ENCODE results near the gene MYOM1.
"Not testable (repeated sequence)": the region's sequence is repeated elsewhere in the genome, so short reads cannot be mapped to it uniquely, and the experiment has no call there.

The MYOM1 gene

DNA sequence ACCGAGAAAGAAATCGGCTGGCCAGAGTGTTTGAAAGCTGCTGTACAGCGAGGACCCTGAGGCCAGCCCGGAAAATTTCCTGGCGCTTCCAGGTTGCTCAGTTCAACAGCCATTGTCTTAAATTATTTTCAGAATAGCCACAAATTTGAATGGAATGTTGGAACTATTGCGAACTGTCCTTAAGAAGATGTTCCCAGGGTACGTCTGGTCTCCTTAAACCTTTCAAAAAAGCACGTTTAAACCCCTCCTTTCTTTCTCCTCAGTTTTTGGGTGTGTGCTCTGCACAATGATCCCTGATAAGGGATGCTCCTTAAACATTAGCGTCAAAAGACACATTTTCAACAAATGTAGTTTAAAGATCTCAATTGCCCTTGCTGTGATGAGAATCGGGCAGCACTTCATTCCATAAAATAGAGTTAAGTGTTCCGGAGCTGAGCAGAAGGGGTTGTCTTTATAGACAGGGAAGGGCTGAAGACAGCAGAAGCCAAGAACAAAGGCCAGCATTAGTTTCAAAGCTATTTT lies 192.3 kb downstream of the MYOM1 start:
- in situ Hi-C loops (cut with MboI; ENCODE audit: low sequenced_read_pairs, unreplicated experiment): no loop called here
- no peak for DNase-seq (ENCODE audit: low spot score)
- no peak for TF ChIP-seq CTCF (IDR thresholded peaks at IDR 0.05; ENCODE audit: borderline replicate concordance, control extremely low read depth, extremely low read depth, insufficient read depth, missing control alignments)

DNA sequence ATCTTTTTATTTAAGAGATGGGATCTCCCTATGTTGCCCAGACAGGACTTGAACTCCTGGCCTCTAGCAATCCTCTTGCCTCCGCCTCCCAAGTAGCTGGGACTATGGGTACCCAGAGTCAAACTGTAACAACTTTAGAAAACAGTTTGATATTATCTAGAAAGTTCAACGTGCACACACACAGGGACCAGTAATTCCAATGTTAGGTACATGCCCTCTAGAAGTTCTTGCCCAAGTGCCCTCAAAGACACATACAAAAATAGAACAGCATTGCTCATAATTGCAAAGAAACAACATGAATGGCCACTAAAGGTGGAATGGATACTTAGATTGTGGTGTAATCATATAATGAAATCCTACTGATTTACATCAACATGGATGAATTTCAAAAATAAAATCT lies 194.2 kb downstream of the MYOM1 start:
- no peak for TF ChIP-seq CTCF (IDR thresholded peaks at IDR 0.05; ENCODE audit: borderline replicate concordance, control extremely low read depth, extremely low read depth, insufficient read depth, missing control alignments)
- in situ Hi-C loops (cut with MboI; ENCODE audit: low sequenced_read_pairs, unreplicated experiment): no loop called here
- no peak for DNase-seq (ENCODE audit: low spot score)

GRCh38 chr18:3023603-3024002 lies 196.2 kb downstream of the MYOM1 start:
- in situ Hi-C loops (cut with MboI; ENCODE audit: low sequenced_read_pairs, unreplicated experiment); DNase-seq (ENCODE audit: low spot score): not testable (repeated sequence)
